ENCODE data around the gene KRTAP19-1. TPM values are rescaled to one million over a fixed set of nuclear protein-coding genes. Genes with fewer than 3 reads are reported as not detected.

KRTAP19-1 gene
- total RNA-seq, 1 experiment from 2014 or later = not detected

Other genes with a start within 250 kb of the KRTAP19-1 start
- gene KRTAP24-1, start 197.4 kb downstream of the KRTAP19-1 start, total RNA-seq (2021; ENCODE audit: unreplicated experiment) = not detected
- gene KRTAP25-1, start 190.9 kb downstream of the KRTAP19-1 start, total RNA-seq (2021; ENCODE audit: unreplicated experiment) = not detected
- not detected for gene KRTAP26-1, start 160.1 kb downstream of the KRTAP19-1 start, total RNA-seq (2021; ENCODE audit: unreplicated experiment)
- gene KRTAP27-1, start 142.7 kb downstream of the KRTAP19-1 start, total RNA-seq (2021; ENCODE audit: unreplicated experiment) = not detected
- gene KRTAP23-1, start 131.8 kb downstream of the KRTAP19-1 start, total RNA-seq (2021; ENCODE audit: unreplicated experiment) = not detected
- not detected for gene KRTAP13-2, start 108.1 kb downstream of the KRTAP19-1 start, total RNA-seq (2021; ENCODE audit: unreplicated experiment)
- not detected for gene KRTAP13-1, start 84.3 kb downstream of the KRTAP19-1 start, total RNA-seq (2021; ENCODE audit: unreplicated experiment)
- not detected for gene KRTAP13-3, start 54.4 kb downstream of the KRTAP19-1 start, total RNA-seq (2021; ENCODE audit: unreplicated experiment)
- gene KRTAP13-4, start 50.1 kb downstream of the KRTAP19-1 start, total RNA-seq (2021; ENCODE audit: unreplicated experiment) = not detected
- not detected for gene KRTAP15-1, start 40.1 kb downstream of the KRTAP19-1 start, total RNA-seq (2021; ENCODE audit: unreplicated experiment)
- not detected for gene KRTAP19-2, start 7.1 kb upstream of the KRTAP19-1 start, total RNA-seq (2021; ENCODE audit: unreplicated experiment)
- not detected for gene KRTAP19-3, start 11.6 kb upstream of the KRTAP19-1 start, total RNA-seq (2021; ENCODE audit: unreplicated experiment)
- not detected for gene KRTAP19-4, start 16.8 kb upstream of the KRTAP19-1 start, total RNA-seq (2021; ENCODE audit: unreplicated experiment)
- gene KRTAP19-5, start 21.8 kb upstream of the KRTAP19-1 start, total RNA-seq (2021; ENCODE audit: unreplicated experiment) = not detected
- not detected for gene KRTAP19-6, start 61.5 kb upstream of the KRTAP19-1 start, total RNA-seq (2021; ENCODE audit: unreplicated experiment)
- not detected for gene KRTAP19-7, start 80.9 kb upstream of the KRTAP19-1 start, total RNA-seq (2021; ENCODE audit: unreplicated experiment)
- gene KRTAP22-2, start 110.0 kb upstream of the KRTAP19-1 start, total RNA-seq (2021; ENCODE audit: unreplicated experiment) = not detected
- not detected for gene KRTAP6-3, start 112.1 kb upstream of the KRTAP19-1 start, total RNA-seq (2021; ENCODE audit: unreplicated experiment)
- gene KRTAP6-2, start 118.5 kb upstream of the KRTAP19-1 start, total RNA-seq (2021; ENCODE audit: unreplicated experiment) = not detected
- gene KRTAP22-1, start 120.7 kb upstream of the KRTAP19-1 start, total RNA-seq (2021; ENCODE audit: unreplicated experiment) = not detected
- gene KRTAP6-1, start 133.6 kb upstream of the KRTAP19-1 start, total RNA-seq (2021; ENCODE audit: unreplicated experiment) = not detected
- not detected for gene KRTAP20-1, start 136.1 kb upstream of the KRTAP19-1 start, total RNA-seq (2021; ENCODE audit: unreplicated experiment)
- gene KRTAP20-4, start 140.3 kb upstream of the KRTAP19-1 start, total RNA-seq (2021; ENCODE audit: unreplicated experiment) = not detected
- not detected for gene KRTAP20-2, start 154.8 kb upstream of the KRTAP19-1 start, total RNA-seq (2021; ENCODE audit: unreplicated experiment)
- gene KRTAP20-3, start 162.5 kb upstream of the KRTAP19-1 start, total RNA-seq (2021; ENCODE audit: unreplicated experiment) = not detected
- gene KRTAP21-3, start 238.4 kb upstream of the KRTAP19-1 start, total RNA-seq (2021; ENCODE audit: unreplicated experiment) = not detected

Measured in HCT116 (cell line).